NB4 (cell line): Measurements from ENCODE around the gene ATG5.
"Not testable (repeated sequence)": the region's sequence is repeated elsewhere in the genome, so short reads cannot be mapped to it uniquely, and the experiment has no call there.

Source experiments
- DNase-seq: peaks from one replicate; pipeline ENCODE4 v3.0.0; 2010; ENCODE audit warnings: low read depth
- H3K4me3 ChIP-seq: one replicate; pipeline ENCODE4 v1.5.1; 2011; ENCODE audit warnings: mild to moderate bottlenecking, low read depth, low read length, moderate library complexity
- MYC ChIP-seq: IDR thresholded peaks from 2 replicates; pipeline ENCODE4 v1.6.1; 2011; ENCODE audit warnings: low read depth, low read length
- POLR2A ChIP-seq: IDR thresholded peaks from 2 replicates; pipeline ENCODE4 v1.6.1; 2011; ENCODE audit warnings: mild to moderate bottlenecking; ENCODE audit not compliant: insufficient read length; ENCODE audit errors: extremely low read depth
- TF ChIP-seq, protein P1 (sequence below): IDR thresholded peaks from 2 replicates; pipeline ENCODE4 v1.6.1; 2011; ENCODE audit warnings: low read depth, low read length
- TF ChIP-seq, protein P2 (sequence below): IDR thresholded peaks from one replicate; pipeline ENCODE4 v1.5.1; 2012; ENCODE audit warnings: low read depth, low read length

The ATG5 gene

DNA sequence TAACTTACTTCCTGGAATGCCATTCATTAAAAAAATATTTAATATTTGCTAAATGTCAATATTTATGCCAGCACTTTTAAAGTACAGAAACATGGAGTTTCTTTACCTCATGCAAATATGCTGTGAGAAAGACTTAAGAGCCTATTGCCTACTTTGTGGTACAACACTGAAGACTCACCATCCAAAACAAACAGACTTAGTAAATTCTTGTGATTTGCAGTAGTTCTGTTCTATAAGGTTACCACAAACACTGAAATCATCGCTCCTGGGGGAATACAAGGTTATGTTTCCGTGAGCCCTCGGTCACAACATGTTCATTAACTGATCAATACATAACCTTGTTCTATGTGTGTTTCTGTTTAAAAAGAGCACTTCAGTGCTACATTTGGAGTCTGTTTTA lies 78.3 kb downstream of the ATG5 start:
- H3K4me3 ChIP-seq: no peak overlapping the region
- TF ChIP-seq POLR2A (no peak), MYC (no peak)
- TF ChIP-seq, protein P1, sequence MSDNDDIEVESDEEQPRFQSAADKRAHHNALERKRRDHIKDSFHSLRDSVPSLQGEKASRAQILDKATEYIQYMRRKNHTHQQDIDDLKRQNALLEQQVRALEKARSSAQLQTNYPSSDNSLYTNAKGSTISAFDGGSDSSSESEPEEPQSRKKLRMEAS: no peak
- TF ChIP-seq, protein P2, sequence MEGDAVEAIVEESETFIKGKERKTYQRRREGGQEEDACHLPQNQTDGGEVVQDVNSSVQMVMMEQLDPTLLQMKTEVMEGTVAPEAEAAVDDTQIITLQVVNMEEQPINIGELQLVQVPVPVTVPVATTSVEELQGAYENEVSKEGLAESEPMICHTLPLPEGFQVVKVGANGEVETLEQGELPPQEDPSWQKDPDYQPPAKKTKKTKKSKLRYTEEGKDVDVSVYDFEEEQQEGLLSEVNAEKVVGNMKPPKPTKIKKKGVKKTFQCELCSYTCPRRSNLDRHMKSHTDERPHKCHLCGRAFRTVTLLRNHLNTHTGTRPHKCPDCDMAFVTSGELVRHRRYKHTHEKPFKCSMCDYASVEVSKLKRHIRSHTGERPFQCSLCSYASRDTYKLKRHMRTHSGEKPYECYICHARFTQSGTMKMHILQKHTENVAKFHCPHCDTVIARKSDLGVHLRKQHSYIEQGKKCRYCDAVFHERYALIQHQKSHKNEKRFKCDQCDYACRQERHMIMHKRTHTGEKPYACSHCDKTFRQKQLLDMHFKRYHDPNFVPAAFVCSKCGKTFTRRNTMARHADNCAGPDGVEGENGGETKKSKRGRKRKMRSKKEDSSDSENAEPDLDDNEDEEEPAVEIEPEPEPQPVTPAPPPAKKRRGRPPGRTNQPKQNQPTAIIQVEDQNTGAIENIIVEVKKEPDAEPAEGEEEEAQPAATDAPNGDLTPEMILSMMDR: no peak
- DNase-seq: no peak

DNA sequence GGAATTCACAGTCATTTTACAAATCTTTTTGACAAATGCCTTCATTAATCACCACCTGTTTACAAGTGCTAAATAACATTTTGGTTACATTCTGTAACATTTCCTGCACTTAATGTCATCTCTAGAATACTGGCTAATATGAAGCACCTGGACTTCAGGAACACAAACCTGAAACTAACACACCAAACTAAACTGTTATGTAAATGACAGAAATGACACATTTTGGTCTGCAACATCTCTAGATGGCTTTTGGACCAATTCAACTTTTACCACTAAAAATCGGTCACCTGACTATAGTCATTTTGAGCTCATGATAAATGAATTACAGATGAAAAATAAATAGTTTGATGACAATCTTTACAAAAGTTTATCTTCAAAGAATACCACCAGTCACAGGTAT lies 80.6 kb downstream of the ATG5 start:
- no peak overlapping the region for H3K4me3 ChIP-seq
- no peak for DNase-seq
- TF ChIP-seq, protein P1: no peak
- TF ChIP-seq MYC (no peak), POLR2A (no peak)
- TF ChIP-seq, protein P2: no peak

DNA sequence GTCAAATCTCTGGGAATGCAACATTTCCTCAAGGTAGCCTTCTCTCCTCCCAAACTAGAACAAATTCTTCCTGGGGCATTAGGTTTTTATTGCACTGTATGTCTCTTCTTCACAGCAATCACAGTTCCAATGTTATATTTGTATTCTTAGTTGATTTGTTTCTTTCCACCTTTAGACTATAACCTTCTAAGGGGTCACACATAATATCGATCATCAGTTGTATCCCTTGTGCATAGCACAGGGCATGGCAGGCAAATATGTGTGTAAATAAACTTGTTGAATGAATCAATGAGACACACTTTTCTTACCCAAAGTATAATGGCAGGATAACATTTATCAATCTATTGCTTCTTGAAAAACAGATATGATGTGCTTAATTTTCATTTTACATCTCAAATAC lies 81.0 kb downstream of the ATG5 start:
- no peak overlapping the region for H3K4me3 ChIP-seq
- TF ChIP-seq POLR2A (no peak), MYC (no peak)
- TF ChIP-seq, protein P2: no peak
- TF ChIP-seq, protein P1: no peak
- DNase-seq: no peak

DNA sequence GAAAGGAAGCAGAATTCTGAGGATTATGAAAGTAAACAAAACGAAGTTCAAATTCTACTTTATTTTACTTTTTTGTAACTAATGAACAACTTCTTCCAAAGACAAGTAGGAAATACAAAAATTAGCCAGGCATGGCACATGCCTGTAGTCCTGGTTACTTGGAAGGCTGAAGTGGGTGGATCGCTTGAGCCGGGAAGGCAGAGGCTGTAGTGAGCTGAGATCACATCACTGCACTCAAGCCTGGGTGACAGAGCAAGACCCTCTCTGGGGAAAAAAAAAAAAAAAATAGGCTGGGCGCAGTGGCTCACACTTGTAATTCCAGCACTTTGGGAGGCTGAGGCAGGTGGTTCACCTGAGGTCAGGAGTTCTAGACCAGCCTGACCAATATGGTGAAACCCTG lies 82.3 kb downstream of the ATG5 start:
- no peak for DNase-seq
- TF ChIP-seq, protein P1: no peak
- no peak for TF ChIP-seq MYC
- TF ChIP-seq, protein P2: no peak
- no peak for TF ChIP-seq POLR2A
- no peak overlapping the region for H3K4me3 ChIP-seq

DNA sequence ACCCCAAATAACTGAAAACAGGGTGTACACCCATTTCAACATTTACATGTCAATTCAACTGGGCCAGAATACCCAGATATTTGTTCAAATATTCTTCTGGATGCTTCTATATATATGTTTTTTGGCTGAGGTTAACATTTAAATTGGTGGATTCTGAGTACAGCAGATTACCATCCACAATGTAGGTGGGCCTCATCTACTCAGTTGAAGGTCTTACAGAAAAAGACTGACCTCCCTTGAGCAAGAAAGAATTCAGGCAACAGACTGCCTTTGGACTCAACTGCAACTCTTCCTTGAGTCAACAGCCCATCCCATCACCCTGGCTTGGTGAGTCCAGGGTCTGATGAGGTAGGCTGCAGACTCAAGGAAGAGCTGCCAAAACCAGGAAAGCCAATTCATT lies 84.1 kb downstream of the ATG5 start:
- H3K4me3 ChIP-seq: no peak overlapping the region
- TF ChIP-seq, protein P2: no peak
- TF ChIP-seq POLR2A: no peak
- no peak for TF ChIP-seq MYC
- TF ChIP-seq, protein P1: no peak
- DNase-seq: no peak

DNA sequence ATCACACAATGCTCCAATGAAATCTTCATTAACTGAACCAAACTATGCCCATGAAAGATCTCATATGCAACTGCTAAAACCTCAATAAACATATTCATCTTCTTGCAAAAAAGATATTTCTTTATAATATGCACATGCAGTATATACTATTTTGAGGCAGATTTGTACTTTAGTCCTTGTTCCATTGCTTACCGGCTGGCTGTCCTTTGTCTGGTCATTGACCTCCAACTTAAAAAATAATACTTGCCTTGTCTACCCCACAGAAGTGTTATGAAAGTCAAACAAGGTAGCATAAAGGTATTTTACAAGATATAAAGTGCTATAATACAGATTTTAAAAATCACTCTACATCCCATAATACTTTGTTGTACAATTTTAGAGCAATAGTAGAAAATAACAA lies 88.3 kb downstream of the ATG5 start:
- no peak overlapping the region for H3K4me3 ChIP-seq
- DNase-seq: no peak
- TF ChIP-seq, protein P2: no peak
- TF ChIP-seq, protein P1: no peak
- no peak for TF ChIP-seq POLR2A
- no peak for TF ChIP-seq MYC

DNA sequence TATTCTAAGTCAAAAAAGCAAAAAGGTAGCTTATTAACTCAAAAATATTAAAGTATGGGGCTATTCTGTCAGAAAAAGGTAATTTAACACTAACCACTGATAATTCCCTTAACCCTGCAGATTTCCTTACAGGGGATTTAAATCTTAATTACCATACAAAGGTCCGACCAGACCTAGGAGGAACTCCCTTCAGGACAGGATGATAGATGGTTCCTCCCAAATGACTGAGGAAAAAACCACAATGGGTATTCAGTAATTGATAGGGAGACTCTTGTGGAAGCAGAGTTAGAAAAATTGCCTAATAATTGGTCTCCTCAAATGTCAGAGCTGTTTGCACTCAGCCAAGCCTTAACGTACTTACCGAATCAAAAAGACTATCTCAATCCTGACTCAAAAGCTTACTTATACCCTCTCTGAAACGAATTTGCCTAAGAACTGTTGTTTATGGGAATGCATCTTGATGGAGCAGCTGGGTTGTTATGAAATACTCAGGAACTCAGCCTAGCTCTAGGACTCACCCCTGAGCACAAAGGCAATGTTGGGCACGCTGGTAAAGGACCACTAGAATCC lies 95.6 kb downstream of the ATG5 start:
- H3K4me3 ChIP-seq, DNase-seq: not testable (repeated sequence)
